DMS 273 (cell line): ENCODE results near the gene THSD7B.
"Not testable (repeated sequence)": the region's sequence is repeated elsewhere in the genome, so short reads cannot be mapped to it uniquely, and the experiment has no call there.

ENCODE experiments used
- DNase-seq: peaks from one replicate; lab custom pipeline; 2025; ENCODE audit not compliant: unreplicated experiment; lab: John Stamatoyannopoulos, UW

The THSD7B gene

GRCh38 chr2:136935119-136935518 lies 169.8 kb downstream of the THSD7B start:
- no peak for DNase-seq

GRCh38 chr2:136956050-136956449 lies 190.7 kb downstream of the THSD7B start:
- no peak for DNase-seq

DNA sequence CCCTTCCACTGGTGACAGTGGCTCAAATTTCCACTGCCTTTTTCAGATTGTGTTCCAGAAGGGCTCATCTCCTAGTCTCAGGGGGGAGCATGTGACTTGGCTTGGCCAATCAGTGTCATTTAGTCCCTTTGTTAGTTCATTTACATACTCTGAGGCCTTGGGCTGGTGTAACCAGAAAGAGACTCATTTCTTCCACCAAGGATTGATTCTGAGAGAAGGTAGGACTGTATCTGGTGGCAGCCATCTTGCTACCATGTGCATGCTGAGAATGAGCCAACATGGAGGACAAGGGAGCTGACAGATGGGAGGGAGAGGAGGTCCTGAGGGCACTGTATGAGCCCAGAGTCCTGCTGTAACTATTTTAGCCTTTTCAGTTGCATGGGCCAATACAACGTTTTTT lies 191.7 kb downstream of the THSD7B start:
- DNase-seq, result peak; percentile 5

GRCh38 chr2:136962105-136962725 lies 196.9 kb downstream of the THSD7B start:
- no peak for DNase-seq

GRCh38 chr2:136966485-136966884 lies 201.1 kb downstream of the THSD7B start:
- DNase-seq, result no peak

DNA sequence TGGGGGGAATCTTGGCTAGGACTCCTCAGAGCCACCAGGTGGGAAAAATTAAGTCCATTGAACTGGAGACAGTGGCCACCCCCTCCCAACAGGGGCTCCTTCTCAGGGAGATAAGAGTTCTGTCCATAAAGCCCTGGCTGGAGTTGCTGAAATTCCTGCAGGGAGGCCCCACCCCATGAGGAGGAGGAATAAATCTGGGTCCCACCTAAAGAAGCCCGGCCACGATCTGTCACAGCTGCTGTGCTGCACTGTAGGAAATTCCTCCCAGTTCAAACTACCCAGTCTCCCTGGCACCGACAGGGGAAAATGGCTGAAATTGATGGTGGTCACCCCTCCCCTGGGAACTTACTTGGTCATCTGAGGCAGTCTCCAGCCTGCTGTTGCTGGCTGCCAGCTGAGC lies 215.0 kb downstream of the THSD7B start:
- no peak for DNase-seq

DNA sequence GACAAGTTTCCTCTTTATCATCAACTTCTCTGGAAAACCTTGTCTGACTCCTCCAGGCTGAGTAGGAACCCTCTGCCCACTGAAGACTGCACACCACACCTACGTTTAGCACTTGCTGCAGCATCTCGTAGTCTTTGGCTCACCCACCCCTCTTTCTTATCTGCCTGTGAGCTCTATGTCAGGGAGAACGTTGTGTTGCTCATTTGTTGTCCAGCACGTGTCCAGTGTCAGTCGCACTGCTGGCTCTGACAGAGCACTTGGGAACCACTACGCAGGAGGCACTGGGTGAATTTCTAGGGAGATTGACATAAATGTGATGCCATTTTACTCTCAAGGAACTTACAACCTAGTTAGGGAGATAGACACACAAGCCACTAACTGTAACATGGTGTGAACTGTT lies 216.3 kb downstream of the THSD7B start:
- DNase-seq, result not testable (repeated sequence)

DNA sequence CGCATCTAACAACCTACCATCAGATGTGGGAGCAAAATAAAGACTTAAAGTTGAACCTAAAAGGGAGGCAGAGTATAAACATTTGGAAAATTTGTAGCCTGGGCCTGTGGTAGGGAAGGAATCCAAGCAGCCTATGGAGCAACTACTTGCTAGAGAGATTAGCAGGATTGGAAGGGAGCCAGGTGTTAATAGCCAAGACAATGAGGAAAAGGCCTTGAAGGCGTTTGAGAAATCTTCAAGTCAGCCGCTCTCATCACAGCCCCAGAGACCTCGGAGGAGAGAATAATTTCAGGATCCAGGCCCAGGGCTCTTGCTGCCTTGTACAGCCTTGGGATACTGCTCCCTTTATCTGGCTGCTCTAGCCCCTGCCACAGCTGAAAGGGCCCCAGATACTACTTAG lies 219.7 kb downstream of the THSD7B start:
- DNase-seq, result peak; percentile 1

GRCh38 chr2:136986605-136987221 lies 221.4 kb downstream of the THSD7B start:
- DNase-seq, result no peak

DNA sequence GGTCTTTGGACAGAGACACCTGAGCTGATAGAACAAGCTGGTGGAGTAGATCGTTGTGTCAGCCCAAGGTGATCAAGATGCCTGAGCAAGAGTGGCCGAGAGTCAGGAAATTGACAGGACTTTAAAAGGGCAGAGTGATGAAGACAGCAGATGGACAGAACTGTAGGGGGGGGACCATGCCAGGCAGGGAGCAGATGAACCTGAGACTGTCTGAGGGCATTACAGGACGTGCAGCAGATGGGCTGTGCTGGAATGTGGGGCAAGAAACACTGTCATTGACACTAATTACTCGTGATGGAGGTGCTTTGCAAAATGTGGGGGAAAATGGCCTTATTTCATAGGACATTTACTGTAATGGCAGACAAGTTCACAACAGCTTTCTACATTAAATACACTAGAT lies 225.0 kb downstream of the THSD7B start:
- peak; percentile 15 for DNase-seq

GRCh38 chr2:136994793-136995192 lies 229.4 kb downstream of the THSD7B start:
- no peak for DNase-seq

GRCh38 chr2:136997557-136997956 lies 232.2 kb downstream of the THSD7B start:
- DNase-seq, result no peak

GRCh38 chr2:137000811-137001210 lies 235.5 kb downstream of the THSD7B start:
- DNase-seq, result no peak

- DNase-seq, result no peak
Observed at GRCh38 chr2:137002896-137003295, 237.6 kb downstream of the THSD7B start.

DNA sequence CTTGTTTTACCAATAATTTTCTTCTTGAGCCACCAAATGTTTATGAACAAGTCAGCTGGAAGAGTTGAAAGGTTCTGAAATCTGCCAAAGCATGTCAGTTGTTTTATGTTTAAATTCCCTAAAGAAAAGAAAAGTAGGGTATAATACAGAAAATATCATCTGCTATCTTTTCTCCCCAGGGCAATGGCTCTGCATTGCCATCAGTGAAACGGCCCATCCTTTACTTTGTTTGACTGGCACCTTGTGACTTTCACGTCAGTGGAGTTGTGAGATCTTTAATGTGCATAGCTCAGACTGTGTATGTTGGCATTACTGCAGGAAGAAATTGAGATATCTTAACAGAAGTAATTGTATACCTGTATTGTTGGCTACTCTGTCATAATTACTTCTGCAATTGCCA lies 239.9 kb downstream of the THSD7B start:
- DNase-seq, result no peak

DNA sequence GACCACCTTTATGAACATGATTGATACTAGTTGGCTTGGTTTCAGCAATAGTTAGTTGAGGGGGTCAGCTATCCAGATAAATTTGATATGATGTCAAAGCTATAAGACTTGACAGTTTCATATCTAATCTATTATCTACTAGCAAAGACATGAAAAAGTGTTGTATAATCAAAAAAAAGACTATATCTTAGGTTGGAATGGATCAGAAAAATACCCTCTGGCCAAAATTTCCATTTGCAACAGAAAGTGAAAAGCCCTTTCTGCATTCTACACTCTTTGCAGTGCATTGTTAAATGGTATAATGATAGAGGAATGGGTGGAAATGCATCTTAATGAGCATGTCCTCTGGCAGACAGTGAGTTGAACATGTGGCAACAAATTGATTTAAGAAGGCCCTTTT lies 242.6 kb downstream of the THSD7B start:
- DNase-seq, result no peak

DNA sequence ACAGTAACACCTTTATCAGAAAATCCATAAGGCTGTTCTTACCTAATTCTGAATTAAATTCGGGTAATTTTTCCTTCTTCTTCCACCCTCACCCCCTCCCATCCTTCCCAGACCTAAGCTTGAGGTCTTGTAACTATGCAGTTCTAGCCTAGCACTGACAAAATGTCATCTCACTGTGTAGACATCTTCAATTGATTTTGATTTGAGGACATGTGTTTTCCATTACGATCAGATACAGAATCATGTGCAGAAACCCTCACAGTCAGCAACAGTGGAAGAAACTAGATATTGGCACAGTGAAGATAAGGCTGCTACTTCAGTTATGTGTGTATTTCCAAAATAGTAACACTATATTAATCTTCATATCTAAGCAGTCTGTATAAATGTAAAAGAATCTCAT lies 244.6 kb downstream of the THSD7B start:
- DNase-seq, result no peak

DNA sequence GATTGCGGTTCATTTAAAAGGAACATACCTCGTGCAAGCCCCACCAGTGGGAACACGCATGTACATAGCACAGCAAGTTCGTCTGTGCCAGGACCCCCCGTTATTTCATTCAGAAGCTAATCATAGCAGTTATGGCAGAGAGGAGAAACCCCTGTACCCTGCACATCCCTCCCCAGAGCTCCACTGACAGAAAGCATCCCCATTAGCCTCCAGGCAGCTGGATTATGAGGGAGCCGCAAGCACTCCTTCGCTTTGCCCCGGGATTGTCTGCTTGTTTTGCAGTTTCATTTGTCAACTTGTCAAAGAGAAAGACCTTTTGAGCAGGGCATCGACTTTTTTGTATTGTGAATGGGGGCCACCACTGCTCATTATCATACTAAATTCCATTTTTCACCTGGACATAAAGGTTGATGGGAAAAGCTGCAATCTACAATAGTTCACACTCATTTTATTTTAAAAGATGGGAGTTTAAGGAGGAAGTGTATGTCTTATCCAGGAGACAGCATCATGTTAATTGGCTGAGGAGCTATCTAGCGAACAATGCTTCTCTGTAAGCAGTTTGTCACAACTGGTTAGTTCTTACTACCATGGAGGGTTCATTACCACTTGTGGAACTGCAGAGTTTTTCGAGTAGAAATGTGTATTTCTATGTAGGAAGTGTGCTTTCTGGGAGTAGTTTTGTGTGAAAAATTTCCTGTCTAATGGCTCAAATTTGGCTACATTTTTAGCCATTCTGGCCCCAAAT lies 255.3 kb downstream of the THSD7B start:
- DNase-seq, result no peak

DNA sequence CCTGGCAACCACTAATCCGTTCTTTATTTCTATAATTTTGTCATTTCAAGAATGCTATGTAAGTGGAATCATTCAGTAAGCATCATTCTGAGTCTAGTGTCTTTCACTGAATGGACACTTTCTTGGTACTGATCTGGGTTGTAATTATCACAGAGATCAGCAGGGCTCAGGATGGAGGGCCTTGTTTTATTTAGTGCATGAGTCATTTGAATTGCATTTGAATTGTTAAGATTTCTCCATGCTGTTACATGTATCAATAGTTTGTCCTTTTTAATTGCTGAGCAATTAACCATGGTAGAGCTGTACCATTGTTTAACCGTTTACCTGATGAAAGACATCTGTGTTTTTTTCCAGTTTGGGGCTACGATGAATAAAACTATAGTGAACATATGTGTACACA lies 256.4 kb downstream of the THSD7B start:
- DNase-seq, result no peak

- no peak for DNase-seq
Observed at GRCh38 chr2:137023205-137023604, 257.9 kb downstream of the THSD7B start.

DNA sequence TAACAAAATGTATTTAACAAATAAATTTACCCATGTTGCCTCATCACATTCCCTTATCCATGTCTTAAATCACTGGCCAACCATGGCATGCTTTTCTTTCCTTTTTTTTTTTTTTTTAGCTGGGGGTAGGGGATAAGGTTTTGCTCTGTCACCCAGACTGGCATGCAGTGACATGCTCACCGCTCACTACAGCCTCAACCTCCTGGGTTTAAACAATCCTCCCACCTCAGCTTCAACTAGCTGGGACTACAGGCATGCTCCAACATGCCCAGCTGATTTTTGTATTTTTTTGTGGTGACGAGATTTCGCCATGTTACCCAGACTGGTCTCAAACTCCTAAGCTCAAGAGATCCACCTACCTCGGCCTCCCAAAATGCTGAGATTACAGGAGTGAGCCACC lies 266.4 kb downstream of the THSD7B start:
- DNase-seq, result no peak

GRCh38 chr2:137036619-137037018 lies 271.3 kb downstream of the THSD7B start:
- DNase-seq, result no peak
